CD4-positive, alpha-beta T cell treated with Interleukin-4 for 4 hours (primary cell): Measurements from ENCODE around the gene CCRL2.
"Not testable (repeated sequence)": the region's sequence is repeated elsewhere in the genome, so short reads cannot be mapped to it uniquely, and the experiment has no call there.

Experiments used
- DNase-seq: peaks from one replicate; pipeline ENCODE4 v3.0.0-alpha.2; 2020

Gene CCRL2

DNA sequence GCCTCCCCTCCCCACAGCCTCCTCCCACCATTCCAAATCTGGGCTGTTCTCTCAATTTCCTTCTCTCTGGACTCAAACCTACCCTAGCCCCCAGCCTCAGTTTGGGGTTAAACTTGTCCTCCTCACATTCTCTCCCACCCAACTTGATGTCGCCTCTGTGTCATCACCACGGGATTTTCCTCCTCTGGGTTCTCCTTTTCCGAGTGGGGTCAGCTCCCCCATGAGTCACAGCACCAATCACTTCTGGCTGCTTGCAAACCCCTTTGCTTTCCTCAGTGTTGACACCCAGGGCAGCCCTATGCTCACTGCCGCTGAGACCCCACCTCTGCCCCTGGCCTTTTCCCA is 644 bp upstream of the CCRL2 start:
- peak; percentile 22 for DNase-seq

DNA sequence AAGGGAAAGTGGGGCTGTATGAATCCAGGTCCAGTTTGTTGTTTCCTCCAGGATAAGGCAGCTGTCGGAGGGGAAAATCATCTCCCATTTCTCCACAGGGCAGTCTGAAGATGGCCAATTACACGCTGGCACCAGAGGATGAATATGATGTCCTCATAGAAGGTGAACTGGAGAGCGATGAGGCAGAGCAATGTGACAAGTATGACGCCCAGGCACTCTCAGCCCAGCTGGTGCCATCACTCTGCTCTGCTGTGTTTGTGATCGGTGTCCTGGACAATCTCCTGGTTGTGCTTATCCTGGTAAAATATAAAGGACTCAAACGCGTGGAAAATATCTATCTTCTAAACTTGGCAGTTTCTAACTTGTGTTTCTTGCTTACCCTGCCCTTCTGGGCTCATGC is 911 bp downstream of the CCRL2 start:
- no peak for DNase-seq

DNA sequence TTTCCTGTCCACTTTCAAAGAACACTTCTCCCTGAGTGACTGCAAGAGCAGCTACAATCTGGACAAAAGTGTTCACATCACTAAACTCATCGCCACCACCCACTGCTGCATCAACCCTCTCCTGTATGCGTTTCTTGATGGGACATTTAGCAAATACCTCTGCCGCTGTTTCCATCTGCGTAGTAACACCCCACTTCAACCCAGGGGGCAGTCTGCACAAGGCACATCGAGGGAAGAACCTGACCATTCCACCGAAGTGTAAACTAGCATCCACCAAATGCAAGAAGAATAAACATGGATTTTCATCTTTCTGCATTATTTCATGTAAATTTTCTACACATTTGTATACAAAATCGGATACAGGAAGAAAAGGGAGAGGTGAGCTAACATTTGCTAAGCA is 1.8 kb downstream of the CCRL2 start:
- DNase-seq = no peak

DNA sequence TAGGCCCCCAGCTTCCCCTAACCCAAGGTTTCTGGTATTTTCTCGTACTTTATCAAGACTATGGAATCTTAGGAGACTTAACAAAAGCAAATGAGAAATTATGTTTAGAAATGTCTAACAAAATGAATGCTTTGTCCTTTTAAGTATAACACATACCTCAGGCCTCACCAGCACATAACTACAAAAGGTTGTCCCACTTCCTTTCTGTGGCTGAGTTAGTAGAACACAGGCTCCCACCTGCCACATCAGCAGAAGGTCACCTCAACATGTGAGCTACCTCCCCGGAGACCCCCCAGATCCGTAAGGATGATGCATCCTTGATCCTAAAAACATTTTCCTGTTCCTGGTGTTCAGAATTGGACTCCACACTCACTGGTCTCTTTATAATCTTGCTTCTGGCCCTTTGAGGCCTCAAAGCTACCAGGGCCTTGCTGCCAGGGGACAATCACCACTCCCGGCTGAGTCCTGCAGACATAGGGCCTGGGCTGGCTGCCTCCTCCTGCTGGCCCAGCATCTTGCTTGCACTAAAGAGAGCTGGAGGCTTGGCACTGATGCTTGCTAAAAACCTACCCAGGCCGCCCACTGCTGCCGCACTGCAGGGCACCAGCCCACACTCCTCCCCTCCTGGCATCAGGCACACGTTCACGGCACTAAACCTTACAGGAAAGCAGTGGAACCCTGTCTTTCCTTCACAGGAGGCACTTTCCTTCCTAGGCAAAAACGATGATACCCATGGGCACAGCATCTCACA is 2.9 kb downstream of the CCRL2 start:
- DNase-seq = no peak

DNA sequence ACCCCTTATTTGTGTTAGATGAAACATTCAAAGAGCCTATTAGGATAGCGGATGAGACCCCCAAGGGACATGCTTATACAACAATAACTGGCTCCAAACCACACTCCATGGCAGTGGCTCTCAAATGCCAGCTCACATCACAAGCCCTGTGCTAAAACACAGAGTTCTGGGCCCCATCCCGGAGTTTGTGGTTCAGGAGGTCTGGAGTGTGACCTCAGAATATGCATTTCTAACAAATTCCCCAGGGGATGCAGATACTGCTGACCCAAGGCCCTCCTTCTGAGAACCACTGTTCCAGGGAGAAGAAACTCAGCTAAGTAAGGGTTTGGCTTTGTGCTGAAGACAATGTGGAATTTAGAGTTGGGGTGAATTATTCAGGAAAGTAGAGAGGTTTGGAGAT is 3.6 kb downstream of the CCRL2 start:
- DNase-seq = no peak

DNA sequence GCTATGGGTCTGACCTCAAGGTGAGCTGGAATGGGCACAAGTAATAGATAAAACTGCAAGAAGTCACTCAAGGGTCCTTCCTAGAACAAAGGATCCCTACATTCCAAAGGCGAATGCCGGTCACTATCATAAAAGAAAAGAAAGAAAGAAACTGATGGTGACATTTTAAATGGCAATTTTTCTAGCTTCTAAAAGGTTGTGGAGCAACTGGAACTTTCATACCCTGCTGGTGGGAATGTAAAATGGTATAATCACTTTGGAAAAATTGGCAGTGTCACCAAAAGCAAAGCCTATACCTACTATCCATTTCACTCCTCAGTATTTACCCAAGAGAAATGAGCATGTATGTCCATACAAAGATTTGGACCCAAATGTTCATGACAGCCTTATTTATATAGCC is 4.2 kb downstream of the CCRL2 start:
- no peak for DNase-seq

DNA sequence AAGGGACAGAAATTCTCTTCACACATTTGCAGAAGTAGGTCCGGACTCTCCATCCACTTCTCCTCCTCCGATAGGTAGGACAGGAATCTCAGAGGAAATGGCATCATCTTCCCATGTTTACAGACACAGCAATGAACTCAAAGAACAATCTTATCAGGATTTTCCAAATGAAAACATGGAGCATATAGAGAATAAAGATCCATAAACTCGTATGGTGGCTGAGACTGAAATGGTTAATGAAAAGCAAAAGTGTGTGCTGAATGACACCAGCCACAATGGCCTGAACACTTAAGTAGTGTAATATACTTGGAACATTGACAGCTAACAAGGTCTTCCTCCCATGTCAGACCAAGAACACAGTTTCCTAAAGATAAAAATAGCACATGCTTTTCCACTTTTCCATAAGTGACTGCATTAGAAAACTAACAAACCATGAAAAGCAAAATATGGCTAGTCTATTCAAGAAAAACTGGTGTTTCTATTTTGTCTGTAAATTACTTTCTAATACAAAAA is 5.8 kb downstream of the CCRL2 start:
- DNase-seq = no peak

DNA sequence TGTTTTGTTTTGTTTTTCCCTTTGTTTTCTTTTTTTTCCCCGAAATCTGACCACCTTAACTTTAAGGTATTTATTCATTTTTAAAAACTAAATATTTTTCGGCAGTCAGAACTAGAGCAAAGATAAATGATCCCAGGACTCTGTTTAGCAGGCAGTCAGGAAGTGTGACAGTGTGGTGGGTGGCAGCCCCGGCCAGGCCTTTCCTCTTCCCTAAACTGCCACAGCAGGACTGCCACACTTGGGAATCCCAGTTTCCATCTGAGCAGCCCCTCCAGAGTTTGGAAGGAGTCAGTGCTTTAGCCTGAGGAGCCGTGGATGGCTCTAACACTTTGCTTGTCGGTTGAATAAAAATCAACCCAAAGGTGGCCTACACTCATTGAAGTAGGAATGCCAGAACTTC is 6.9 kb downstream of the CCRL2 start:
- no peak for DNase-seq

DNA sequence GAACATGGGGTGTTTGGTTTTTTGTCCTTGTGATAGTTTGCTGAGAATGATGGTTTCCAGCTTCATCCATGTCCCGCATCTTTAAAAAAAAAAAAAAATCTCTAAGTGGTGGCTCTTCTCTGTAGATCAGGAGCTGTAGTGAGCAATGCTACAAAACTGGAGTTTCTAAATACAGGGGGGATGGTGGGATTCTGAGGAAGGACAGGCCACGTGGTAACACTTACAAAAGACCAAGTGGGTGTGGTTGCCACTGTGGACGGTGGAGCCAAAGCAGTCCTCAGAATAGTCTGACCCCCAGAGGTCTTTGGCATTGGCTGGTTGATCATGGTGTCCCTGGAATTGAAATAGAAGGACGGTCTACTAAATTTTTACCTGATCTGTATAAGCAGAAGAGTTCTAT is 7.7 kb downstream of the CCRL2 start:
- DNase-seq = no peak

DNA sequence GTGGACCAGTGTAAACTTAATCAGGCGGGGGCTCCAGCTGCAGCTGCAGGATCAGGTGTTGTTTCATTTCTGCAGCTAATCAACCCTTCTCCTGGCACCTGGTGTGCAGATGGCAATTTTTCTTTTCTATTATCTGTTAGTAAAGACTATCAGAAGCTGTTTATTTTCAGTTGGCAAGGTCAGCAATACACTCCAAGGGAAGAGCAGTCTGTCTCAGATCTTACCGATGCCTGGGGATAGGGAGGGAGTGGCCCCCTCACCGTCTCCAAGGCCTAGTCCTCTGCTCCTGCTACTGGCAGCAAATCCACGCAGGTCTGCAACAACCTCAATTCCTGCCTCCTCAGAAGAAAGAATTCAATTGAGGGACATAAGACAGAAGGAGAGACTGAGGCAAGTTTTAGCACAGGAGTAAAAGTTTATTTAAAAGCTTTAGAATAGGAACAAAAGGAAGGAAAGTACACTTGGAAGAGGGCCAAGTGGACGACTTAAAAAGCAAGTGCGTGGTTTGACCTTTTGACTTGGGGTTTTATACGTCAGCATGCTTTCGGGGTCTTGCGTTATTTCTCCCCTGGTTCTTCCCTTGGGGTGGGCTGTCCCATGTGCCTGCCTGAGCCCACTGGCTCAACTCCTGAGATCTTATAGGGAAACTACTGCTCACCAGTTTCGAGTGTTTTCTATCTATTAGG is 9.2 kb downstream of the CCRL2 start:
- DNase-seq = no peak

DNA sequence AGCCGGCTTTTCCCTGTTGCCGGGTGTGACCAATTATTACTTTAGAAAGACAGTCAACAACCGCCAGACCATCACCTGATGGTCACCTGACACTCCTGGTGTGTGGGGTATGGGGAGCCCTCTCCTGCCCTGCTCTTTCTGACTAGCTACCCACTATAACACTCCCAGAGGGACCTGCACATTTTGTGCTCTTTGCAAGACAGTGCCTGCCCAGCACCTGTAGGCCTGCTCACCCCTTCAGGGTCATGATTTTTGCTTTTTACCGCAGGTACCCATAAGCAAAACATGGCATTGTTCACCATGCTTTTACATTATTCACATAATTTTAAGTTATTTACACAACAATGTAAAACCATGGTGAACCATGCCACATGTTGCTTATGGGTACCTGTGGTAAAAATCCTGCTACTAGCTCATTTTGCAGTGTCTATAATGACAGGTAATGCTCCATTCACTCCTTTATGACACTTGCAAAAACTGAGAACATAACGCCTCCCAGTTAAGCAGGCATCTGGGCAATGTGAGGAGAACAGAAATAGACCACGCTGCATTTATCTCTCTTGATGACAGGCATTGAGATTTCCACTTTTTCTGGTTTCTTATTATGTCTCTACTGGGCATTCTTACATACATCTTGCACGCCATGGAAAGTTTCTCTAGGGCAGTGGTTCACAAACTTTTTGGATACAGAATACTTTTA is 9.9 kb downstream of the CCRL2 start:
- no peak for DNase-seq

DNA sequence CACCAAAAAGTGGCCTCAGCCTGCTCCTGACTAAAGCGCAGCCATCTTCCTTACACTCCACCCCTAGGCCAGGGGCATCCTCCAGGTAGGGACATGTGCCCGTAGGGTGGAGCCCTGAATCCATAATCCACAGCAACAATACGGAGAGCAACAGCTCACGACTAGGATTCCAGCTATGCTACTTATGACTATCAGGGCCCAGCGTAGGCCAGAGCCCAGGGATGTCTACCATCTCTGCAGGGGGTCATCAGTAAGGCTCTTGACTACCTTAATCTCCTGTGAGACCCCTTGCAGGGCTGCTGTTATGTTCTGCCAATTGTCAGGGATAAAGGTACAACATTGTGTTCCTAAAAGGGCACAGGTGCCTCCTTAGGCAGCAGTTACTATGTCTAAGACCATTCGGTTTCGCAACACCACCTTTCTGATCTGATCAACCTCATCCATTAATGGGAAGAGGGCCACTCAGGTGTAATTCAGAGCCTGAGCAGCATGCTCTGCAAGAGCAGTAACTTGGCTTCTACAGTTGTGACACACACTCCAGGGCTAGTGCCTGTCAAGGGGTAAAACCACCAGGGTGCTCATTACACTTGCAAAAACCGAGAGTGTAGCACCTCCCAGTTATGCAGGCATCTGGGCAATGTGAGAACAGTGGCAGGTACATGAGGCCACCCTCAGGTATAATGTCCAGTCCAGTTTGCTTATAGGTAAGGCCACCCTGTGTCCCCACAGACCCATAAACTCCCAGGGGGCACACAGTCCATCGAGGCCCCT is 11.0 kb downstream of the CCRL2 start:
- no peak for DNase-seq

DNA sequence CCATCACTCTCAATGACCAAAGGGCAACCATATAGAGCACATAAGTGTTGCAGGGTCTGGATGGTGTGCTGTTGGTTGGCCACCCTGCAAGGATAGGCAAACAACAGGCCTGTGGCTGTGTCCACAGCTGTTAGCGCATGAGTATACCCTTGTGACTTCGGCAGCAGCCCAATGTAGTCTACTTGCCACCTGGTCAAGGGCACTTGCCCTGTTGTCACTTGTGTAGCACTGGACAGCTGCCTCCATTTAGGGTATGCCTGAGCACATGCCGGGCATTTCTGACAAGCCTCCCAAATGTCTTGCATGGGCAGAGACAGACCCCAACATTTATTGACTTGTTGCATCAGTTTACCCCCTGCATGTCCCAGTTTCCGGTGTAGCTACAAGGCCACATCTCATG is 12.8 kb downstream of the CCRL2 start:
- no peak for DNase-seq

DNA sequence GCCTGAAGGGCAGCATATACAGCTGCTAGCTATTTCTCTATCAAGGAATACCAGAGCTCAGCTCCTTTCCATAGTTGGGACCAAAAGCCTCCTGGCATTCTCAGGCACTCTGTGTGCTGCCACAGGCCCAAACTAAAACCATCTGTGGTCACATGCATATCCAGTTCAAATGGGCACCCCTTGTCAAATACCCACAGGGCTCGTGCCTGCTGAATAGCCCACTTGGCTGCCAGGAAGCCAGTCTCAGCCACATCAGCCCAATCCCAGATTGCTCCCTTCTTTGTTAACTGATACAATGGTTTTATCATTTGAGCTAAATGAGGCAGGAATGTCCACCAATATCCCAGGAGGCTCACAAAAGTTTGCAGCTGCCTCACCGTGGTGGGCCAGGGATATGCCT is 13.9 kb downstream of the CCRL2 start:
- DNase-seq = no peak

DNA sequence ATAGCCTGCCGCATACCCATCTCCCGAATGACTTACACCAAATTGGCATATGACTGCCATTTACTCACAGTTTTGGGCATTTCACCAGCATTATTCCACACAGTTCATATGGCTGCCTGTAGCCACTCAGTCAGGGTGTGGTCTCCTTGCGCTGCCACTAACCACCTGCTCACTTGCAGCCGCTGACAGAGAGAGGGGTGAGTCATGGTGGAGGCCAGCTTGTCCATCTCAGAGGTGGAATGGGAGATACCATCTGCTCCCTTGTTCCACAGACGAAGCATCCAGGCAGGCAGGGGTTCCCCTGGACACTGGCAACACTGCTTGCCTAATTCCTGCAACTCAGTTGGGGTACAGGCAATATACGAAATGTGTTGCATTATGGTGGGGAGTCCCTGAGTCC is 15.6 kb downstream of the CCRL2 start:
- no peak for DNase-seq

DNA sequence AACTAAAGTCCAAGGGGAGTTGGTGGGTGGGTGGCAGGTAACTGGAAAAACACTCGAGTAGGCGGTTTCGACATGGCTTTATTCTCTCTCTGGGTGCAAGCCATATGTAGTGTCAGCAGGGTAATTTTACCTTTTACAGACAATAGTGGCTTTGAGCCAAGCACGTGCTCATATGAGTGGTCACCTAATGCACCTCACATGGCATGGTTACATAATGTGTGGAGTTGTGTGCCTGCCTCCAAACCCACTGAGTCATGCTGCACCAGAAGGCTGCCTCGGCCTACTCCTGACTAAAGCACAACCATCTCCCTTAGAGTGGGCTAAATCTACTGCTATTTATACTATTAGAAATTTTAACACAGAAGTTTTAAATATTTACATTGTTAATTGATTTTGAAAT is 16.5 kb downstream of the CCRL2 start:
- DNase-seq = no peak

DNA sequence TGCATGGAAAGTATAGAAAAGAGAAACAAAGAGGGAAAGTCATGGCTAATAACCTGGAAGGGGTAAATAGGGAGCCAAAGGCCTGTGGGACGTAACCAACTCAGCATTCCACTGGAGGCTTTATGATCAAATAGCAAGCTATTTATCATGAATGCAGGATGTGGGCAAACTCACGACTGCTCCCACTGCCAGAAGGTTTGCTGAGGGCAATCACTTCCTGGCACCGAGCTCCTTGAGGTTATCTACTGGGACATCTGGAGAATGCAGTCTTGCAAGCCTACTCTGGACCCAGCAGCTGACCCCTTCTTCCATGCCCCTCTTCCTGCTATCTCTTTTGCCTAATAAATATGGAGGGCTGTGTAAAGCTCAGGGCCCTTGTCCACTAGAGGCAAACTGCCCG is 19.4 kb downstream of the CCRL2 start:
- not testable (repeated sequence) for DNase-seq

DNA sequence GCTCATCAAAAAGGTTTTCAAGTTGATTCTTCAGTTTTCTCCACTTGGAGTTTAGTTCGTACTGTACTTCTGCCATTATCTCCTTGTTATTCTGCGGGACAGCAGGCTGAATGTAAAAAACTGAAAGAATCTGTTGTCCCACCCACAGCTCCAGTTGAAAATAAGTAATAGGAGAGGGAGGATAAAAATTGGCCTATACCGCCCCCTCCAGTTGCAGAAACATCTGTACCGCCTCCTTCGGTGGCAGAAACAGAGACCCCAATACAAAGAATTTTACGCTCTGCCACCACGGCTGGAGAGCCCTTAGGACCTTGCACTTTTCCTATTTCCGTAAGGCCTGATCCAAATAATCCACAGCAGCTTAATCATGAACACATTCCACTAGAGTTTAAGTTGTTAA is 20.3 kb downstream of the CCRL2 start:
- DNase-seq = not testable (repeated sequence)

DNA sequence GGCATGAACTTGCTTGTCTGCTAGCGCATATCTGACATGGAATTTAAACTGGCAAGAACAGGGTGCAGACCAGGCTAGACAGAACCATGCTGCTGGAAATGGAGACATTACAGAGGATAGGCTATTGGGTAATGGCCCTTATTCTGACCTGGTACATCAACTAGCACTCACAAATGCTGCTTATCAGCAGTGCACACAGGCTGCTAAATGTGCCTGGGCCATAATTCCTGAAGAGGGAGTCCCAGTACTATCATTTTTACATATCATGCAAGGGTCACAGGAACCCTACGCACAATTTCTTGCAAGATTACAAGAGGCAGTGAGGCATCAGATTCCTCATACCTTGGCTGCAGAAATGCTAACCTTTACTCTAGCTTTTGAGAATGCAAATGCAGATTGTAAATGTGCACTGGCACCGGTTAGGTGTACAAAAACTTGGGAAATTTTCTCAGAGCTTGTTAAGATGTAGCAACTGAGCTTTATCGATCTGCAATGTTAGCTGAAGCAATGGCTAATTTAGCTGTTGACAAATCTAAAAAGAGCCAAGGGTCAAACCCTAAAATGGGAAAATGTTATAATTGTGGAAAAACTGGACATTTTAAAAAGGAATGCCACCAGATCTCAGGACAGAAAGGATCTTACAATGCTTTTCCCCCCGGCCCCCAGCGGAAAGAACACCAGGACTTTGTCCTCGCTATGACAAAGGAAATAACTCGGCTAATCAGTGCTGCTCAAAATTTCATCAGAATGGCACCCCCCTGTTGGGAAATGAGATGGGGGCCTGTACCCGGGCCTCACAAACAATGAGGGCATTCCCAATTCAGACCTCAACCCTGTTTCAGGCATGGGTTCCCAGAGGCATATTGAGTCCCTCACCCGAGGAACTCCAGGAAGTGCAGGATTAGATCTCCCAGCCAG is 21.1 kb downstream of the CCRL2 start:
- no peak for DNase-seq

DNA sequence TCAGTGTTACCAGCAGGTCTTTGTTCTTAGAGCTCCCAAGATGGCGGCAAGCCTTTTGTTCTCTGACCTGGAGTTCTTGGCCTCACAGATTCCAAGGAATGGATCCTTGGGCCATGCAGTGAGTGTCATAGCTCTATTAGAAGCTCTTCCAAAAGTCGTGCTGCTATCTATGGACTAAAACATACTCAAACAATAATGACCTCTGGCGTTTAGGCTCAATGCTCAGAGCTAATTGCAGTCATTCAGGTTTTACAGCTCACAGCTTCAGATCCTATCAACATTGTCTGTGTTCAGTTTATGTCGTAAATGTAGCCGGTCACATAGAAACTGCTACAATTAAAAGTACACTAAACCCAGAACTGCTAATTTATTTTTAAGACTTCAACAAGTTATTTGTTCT is 22.2 kb downstream of the CCRL2 start:
- no peak for DNase-seq

DNA sequence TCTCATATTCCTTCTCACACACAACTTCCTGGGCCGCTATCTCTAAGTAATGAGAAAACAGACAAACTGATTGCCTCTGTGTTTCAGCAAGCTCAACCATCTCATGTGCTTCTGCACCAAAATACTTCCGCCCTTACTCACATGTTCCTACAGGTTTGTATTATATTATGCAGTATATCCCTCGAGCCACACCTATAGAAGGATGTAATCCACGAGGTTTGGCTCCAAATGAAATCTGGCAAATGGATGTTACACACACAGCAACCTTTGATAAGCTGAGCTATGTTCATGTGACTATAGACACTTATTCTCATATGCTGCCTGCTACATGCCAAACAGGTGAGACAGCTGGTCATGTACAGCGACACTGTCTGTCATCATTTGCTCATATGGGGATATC is 22.6 kb downstream of the CCRL2 start:
- DNase-seq = no peak

DNA sequence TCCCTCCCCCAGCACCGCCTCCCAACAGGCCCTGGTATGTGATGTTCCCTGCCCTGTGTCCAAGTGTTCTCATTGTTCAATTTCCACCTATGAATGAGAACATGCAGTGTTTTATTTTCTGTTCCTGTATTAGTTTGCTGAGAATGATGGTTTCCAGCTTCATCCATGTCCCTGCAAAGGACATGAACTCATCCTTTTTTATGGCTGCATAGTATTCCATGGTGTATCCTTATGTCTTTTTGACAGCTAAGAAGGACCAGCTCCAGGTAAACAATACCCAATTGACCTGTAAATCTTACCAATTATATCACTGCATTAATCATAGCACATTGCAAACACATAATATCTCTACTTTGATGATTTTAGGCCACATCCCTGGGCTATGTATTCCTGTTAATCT is 23.8 kb downstream of the CCRL2 start:
- DNase-seq = not testable (repeated sequence)
